ENCODE results near the gene AQP1. TPM values are rescaled to one million over a fixed set of nuclear protein-coding genes. Genes with fewer than 3 reads are reported as not detected.

AQP1 gene
- total RNA-seq, 4 donors from 2014 or later = 74.8 to 310 (median 175) TPM

DNA sequence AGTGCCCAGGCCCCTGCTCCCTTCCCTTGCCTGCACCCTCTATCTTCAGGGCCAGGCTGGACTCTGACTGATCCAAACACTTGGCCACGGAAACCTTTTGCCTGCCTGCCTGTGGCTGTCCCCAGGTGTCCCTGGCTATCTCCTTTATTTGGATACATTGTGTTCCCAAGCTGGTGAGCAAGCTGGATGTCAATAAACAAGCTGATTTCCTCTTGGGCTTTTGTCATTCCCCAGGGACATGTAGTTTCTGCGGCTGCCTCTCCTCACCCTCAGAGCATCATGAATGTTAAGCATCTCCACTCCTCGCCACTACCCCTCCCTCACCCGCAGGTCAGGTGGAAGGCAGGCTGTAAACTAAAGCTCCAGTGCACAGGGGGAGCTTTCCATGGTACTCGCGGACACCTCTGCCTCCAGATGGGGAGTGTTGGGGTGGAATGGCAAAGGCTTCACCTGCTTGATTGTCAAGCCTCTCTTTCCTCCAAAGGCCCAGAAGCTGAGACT is 59.0 kb downstream of the AQP1 start:
- TF ChIP-seq, protein P1, sequence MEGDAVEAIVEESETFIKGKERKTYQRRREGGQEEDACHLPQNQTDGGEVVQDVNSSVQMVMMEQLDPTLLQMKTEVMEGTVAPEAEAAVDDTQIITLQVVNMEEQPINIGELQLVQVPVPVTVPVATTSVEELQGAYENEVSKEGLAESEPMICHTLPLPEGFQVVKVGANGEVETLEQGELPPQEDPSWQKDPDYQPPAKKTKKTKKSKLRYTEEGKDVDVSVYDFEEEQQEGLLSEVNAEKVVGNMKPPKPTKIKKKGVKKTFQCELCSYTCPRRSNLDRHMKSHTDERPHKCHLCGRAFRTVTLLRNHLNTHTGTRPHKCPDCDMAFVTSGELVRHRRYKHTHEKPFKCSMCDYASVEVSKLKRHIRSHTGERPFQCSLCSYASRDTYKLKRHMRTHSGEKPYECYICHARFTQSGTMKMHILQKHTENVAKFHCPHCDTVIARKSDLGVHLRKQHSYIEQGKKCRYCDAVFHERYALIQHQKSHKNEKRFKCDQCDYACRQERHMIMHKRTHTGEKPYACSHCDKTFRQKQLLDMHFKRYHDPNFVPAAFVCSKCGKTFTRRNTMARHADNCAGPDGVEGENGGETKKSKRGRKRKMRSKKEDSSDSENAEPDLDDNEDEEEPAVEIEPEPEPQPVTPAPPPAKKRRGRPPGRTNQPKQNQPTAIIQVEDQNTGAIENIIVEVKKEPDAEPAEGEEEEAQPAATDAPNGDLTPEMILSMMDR (IDR thresholded peaks at IDR 0.05; ENCODE audit: low read depth) = no peak

GRCh38 chr7:30971440-30971839 is 59.8 kb downstream of the AQP1 start:
- TF ChIP-seq, protein P1 (IDR thresholded peaks at IDR 0.05; ENCODE audit: low read depth) = no peak

DNA sequence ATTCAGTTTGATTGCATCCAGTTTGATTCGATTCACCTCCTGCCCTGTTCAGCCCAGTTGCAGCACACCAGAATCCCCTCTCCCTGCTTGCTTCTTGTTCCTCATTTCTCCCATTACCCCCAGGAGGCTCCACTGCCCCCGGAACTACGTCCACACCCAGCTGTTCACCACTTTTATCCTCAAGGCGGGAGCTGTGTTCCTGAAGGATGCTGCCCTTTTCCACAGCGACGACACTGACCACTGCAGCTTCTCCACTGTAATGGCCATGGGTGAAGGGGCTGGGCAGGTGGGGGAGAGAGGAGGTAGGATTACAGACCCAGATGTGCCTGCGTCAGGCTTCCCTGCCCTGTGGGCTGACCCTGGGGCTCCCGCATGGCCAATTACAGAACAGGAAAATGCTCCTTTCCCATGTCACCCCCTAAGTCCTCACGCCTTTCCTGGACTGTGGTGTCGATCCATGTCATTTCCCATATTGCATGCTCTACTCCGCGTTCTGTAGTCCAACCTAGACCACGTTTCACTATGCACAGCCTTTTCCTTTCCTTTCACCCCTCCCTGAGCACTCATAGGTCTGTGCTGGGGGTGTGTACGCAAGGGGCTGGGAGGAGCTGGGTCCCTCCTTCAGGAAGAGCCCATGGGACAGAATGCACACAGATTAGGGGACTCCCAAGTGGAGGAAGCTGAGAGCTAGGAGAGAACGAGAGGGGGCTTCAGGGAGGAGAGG is 60.3 kb downstream of the AQP1 start:
- TF ChIP-seq, protein P1 (IDR thresholded peaks at IDR 0.05; ENCODE audit: low read depth) = no peak

DNA sequence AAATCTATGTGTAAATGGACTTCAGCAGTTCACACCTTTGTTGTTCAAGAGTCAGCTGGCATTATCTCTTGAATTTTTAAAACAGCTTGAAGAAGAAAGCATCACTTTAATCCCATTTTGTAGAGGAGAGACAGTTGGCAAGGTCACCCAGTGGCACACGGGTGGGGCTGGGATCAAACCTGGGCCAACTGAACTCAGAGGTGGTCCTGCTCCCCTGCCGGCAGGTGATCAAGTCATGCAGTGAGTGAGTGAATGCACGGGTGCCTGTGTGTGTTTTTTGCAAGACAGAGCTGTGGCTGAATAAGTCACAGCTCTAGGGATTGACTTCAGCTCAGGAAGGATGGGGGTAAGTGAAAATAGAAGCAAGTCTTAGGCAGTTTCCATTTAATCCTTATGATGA is 61.6 kb downstream of the AQP1 start:
- TF ChIP-seq, protein P1 (IDR thresholded peaks at IDR 0.05; ENCODE audit: low read depth) = no peak

DNA sequence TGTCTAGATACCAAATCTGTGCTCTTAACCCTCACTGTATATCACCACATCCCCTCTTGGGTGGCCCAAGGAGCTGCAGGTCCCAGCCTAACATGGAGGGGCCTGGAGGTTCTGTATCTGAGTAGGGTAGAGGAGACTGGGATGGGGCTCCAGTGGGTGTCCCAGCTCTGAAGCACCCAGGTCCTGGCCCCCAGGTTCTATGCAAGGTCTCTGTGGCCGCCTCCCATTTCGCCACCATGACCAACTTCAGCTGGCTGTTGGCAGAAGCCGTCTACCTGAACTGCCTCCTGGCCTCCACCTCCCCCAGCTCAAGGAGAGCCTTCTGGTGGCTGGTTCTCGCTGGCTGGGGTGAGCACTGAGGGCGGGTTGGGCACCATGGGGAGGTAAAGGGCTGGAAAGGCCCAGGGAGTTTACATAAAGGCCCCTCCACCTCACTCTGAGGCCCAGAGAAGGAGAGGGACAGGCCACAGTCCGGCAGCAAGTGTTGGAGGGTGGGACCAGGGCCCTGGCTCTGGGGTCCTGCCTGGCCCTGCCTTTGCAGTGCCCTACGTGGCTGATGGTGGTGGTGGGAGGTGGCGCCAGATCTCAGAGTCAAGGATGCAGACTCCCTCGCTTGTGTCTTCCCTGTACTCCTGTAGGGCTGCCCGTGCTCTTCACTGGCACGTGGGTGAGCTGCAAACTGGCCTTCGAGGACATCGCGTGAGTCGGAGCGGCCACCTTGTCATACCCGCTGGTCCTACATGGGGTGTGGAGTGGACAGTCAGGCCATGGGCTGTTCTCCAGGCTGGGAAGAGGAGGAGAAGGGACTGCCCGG is 62.3 kb downstream of the AQP1 start:
- TF ChIP-seq, protein P1 (IDR thresholded peaks at IDR 0.05; ENCODE audit: low read depth) = no peak

DNA sequence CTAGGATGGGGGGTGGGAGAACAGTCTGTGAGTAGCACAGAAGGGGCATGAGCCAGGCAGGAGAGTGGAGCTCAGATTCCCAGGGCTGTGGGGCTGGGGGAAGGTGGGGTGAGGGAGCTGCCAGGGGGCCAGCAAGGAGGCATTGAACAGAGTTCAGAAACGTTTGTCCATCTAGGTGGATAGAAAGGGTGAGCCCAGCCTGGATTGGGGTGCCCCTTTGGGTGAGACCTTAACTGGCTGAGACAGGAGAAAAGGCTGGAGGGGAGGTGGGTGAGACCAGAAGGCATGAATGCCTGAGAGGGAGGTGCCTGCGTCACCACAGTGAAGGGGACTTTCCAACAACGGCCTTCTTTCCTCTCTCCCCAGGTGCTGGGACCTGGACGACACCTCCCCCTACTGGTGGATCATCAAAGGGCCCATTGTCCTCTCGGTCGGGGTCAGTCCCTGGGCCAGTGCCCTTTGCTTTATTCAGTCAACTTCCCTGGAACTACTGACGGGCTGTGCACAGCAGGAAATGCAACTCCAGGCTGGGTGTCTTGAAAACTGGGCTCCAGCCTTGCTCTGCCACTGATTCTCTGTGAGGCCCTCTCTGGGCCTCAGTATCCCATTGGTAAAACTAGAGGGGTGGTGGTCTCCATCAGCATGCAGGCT is 63.1 kb downstream of the AQP1 start:
- TF ChIP-seq, protein P1 (IDR thresholded peaks at IDR 0.05; ENCODE audit: low read depth) = no peak

Other genes starting within 250 kb of the AQP1 start
- 1 to 10 TPM in 1 of 4 donors, not detected in 3; 1.1 TPM for gene CRHR2, start 229.4 kb upstream of the AQP1 start, total RNA-seq
- 10 to 100 TPM in 2 of 4 donors, 1 to 10 TPM in 2; 1.4 to 30.1 (median 10.9) TPM for gene INMT, start 159.7 kb upstream of the AQP1 start, total RNA-seq
- gene MINDY4, start 140.4 kb upstream of the AQP1 start, total RNA-seq = 1 to 10 TPM; 3.7 to 8.5 (median 7.4) TPM
- gene GHRHR, start 52.1 kb downstream of the AQP1 start, total RNA-seq = not detected
- 10 to 100 TPM in 1 of 4 donors, 1 to 10 TPM in 3; 1.9 to 12.8 (median 3.0) TPM for gene ADCYAP1R1, start 140.5 kb downstream of the AQP1 start, total RNA-seq

Measured in subcutaneous adipose tissue (tissue), 4 donors.